ENCODE measurements around the gene TMEM108.

The TMEM108 gene

GRCh38 chr3:133238015-133238414 is 199.8 kb downstream of the TMEM108 start:
- DNase-seq, result no peak

- DNase-seq, result no peak
Observed at GRCh38 chr3:133246119-133246518, 207.9 kb downstream of the TMEM108 start.

- no peak for DNase-seq
Observed at GRCh38 chr3:133246773-133247172, 208.6 kb downstream of the TMEM108 start.

GRCh38 chr3:133248389-133248788 is 210.2 kb downstream of the TMEM108 start:
- DNase-seq, result no peak

GRCh38 chr3:133249490-133249889 is 211.3 kb downstream of the TMEM108 start:
- DNase-seq, result no peak

- no peak for DNase-seq
Observed at GRCh38 chr3:133254151-133254550, 216.0 kb downstream of the TMEM108 start.

GRCh38 chr3:133254716-133255115 is 216.5 kb downstream of the TMEM108 start:
- DNase-seq, result no peak

- DNase-seq, result no peak
Observed at GRCh38 chr3:133256787-133257483, 218.7 kb downstream of the TMEM108 start.

GRCh38 chr3:133258358-133258757 is 220.2 kb downstream of the TMEM108 start:
- no peak for DNase-seq

- DNase-seq, result no peak
Observed at GRCh38 chr3:133259767-133260166, 221.6 kb downstream of the TMEM108 start.

GRCh38 chr3:133262333-133262732 is 224.1 kb downstream of the TMEM108 start:
- DNase-seq, result no peak

- DNase-seq, result no peak
Observed at GRCh38 chr3:133264920-133265319, 226.7 kb downstream of the TMEM108 start.

GRCh38 chr3:133268726-133269134 is 230.5 kb downstream of the TMEM108 start:
- no peak for DNase-seq

- no peak for DNase-seq
Observed at GRCh38 chr3:133269393-133269792, 231.2 kb downstream of the TMEM108 start.

GRCh38 chr3:133270631-133271030 is 232.4 kb downstream of the TMEM108 start:
- DNase-seq, result no peak

- DNase-seq, result no peak
Observed at GRCh38 chr3:133271042-133271441, 232.9 kb downstream of the TMEM108 start.

GRCh38 chr3:133271539-133271938 is 233.3 kb downstream of the TMEM108 start:
- no peak for DNase-seq

- DNase-seq, result no peak
Observed at GRCh38 chr3:133273346-133273745, 235.2 kb downstream of the TMEM108 start.

- DNase-seq, result no peak
Observed at GRCh38 chr3:133274477-133274876, 236.3 kb downstream of the TMEM108 start.

- DNase-seq, result no peak
Observed at GRCh38 chr3:133276594-133276993, 238.4 kb downstream of the TMEM108 start.

GRCh38 chr3:133277813-133278212 is 239.6 kb downstream of the TMEM108 start:
- DNase-seq, result no peak

- DNase-seq, result no peak
Observed at GRCh38 chr3:133278260-133279043, 240.3 kb downstream of the TMEM108 start.

- no peak for DNase-seq
Observed at GRCh38 chr3:133280586-133280985, 242.4 kb downstream of the TMEM108 start.

GRCh38 chr3:133282236-133282635 is 244.0 kb downstream of the TMEM108 start:
- no peak for DNase-seq

Measured in AML-193 (cell line).